Neural progenitor cell (in vitro differentiated cells): ENCODE results near the gene UQCR11. TPM values are rescaled to one million over a fixed set of nuclear protein-coding genes. Genes with fewer than 3 reads are reported as not detected.

Experiments used
- DNase-seq: peaks from one replicate; pipeline ENCODE4 v3.0.0-alpha.2; 2016; ENCODE audit warnings: low spot score
- H2AFZ ChIP-seq: fragments of 200-600 bp; sonication (generic); replicated peaks from 2 replicates; pipeline ENCODE4 v1.6.1; 2016; ENCODE audit warnings: antibody characterized with exemption
- H3F3A ChIP-seq: fragments of 200-600 bp; sonication (generic); 2 replicates; pipeline ENCODE4 v1.6.1; 2016; ENCODE audit warnings: antibody characterized with exemption, low read depth
- H3K27ac ChIP-seq: fragments of 200-600 bp; sonication (generic); 2 replicates; pipeline ENCODE4 v1.5.1; 2016; ENCODE audit warnings: mild to moderate bottlenecking
- H3K27me3 ChIP-seq: fragments of 200-600 bp; sonication (generic); 2 replicates; pipeline ENCODE4 v1.6.1; 2016; ENCODE audit warnings: mild to moderate bottlenecking, moderate library complexity
- H3K36me3 ChIP-seq: fragments of 200-600 bp; sonication (generic); 2 replicates; pipeline ENCODE4 v1.5.1; 2016
- H3K4me1 ChIP-seq: fragments of 200-600 bp; sonication (generic); 2 replicates; pipeline ENCODE4 v1.6.1; 2016; ENCODE audit warnings: mixed run types
- H3K4me2 ChIP-seq: fragments of 200-600 bp; sonication (generic); 2 replicates; pipeline ENCODE4 v1.6.1; 2016
- H3K4me3 ChIP-seq: fragments of 200-600 bp; sonication (generic); 2 replicates; pipeline ENCODE4 v1.5.1; 2016
- H3K79me2 ChIP-seq: fragments of 200-600 bp; sonication (generic); 2 replicates; pipeline ENCODE4 v1.6.1; 2016; ENCODE audit warnings: low read depth
- H3K9ac ChIP-seq: fragments of 200-600 bp; sonication (generic); 2 replicates; pipeline ENCODE4 v1.6.1; 2016
- H3K9me3 ChIP-seq: fragments of 200-600 bp; sonication (generic); 2 replicates; pipeline ENCODE4 v1.5.1; 2016; ENCODE audit warnings: low read depth
- H4K20me1 ChIP-seq: fragments of 200-600 bp; sonication (generic); 2 replicates; pipeline ENCODE4 v1.6.1; 2016; ENCODE audit warnings: low read depth
- H3K27ac Mint-ChIP-seq: 3 replicates; pipeline ENCODE4 v1.8.0; 2021; ENCODE audit warnings: mixed read lengths
- H3K27me3 Mint-ChIP-seq: 2 replicates; pipeline ENCODE4 v1.8.0; 2022; ENCODE audit warnings: low read depth, mild to moderate bottlenecking, inconsistent platforms, moderate library complexity, mixed read lengths; ENCODE audit not compliant: insufficient read depth
- H3K36me3 Mint-ChIP-seq: 3 replicates; pipeline ENCODE4 v1.8.0; 2021; ENCODE audit warnings: mixed read lengths
- H3K4me1 Mint-ChIP-seq: 3 replicates; pipeline ENCODE4 v1.8.0; 2021; ENCODE audit warnings: mixed read lengths
- H3K4me3 Mint-ChIP-seq: 3 replicates; pipeline ENCODE4 v1.8.0; 2021; ENCODE audit warnings: mild to moderate bottlenecking, moderate library complexity, mixed read lengths
- H3K9me3 Mint-ChIP-seq: 3 replicates; pipeline ENCODE4 v1.8.0; 2020; ENCODE audit warnings: mixed read lengths
- CTCF ChIP-seq: fragments of 200-600 bp; sonication (generic); IDR thresholded peaks from 2 replicates; pipeline ENCODE4 v1.5.1; 2017; ENCODE audit warnings: antibody characterized with exemption, mild to moderate bottlenecking
- EZH2 ChIP-seq: fragments of 200-600 bp; sonication (generic); IDR thresholded peaks from 2 replicates; pipeline ENCODE4 v1.6.1; 2017; ENCODE audit warnings: antibody characterized with exemption, mild to moderate bottlenecking, moderate library complexity
- EZH2phosphoT487 ChIP-seq: fragments of 200-600 bp; sonication (generic); IDR thresholded peaks from 2 replicates; pipeline ENCODE4 v1.6.1; 2017; ENCODE audit warnings: antibody characterized with exemption
- total RNA-seq: library from RNA; depleted of rRNA; stranded (reverse); fragments of >200 nt; gene quantifications from 2 replicates; pipeline ENCODE4 v1.2.3, GENCODE V29; 2015; ENCODE audit warnings: low replicate concordance

The UQCR11 gene
- total RNA-seq, 1 donor from 2014 or later: 37.4 TPM

DNA sequence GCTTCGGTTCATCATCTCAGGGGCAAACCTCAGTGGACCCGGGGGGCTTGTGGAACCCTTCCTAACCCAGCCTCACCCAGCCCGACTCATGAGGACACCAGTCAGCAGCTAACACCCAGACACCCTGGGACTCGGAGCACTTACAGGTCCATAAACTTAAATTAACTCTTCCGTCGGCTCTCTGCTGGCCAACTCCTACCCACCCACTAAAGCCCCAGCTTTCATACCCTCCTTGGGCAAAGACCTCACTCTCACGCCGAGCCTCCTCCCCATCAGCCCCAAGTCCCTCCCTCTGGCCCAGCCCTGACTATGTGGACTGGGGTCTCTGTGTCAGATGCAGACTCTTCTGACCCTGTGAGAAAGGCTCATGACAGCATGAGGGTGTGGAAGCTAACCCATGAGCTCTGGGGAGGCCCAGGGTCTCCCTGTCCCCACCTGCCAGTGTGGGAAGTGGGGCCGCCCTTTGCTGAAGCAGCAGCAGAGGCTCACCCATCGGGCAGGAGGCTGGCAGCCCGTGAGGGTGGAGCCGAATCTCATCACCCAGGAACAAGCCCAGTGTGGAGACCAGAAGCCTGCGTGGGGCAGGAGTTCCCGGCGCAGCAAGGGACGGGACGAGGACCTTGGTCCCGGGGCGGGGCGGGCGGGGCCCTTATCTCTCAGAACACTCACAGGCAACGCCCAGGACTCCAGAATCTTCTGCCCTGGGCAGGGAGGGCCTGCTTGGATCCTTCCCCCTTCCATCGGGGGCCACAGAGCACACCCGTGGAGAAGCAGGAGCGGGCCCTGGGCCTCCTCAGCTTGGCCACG is 27.4 kb upstream of the UQCR11 start:
- H3K9ac ChIP-seq: no peak overlapping the region
- Mint-ChIP-seq H3K27me3 (peaks cover 7% of the 10 kb centered on the region), H3K27ac (no peak overlapping the region), H3K36me3 (peaks cover 14% of the 10 kb centered on the region), H3K9me3 (peaks cover 2% of the 10 kb centered on the region), H3K4me1 (no peaks in the 10 kb centered on the region), H3K4me3 (peak overlapping the region; percentile 55)
- DNase-seq: no peak
- H3F3A ChIP-seq: peaks cover 3% of the 10 kb centered on the region
- H3K4me1 ChIP-seq: no peaks in the 10 kb centered on the region
- H3K27ac ChIP-seq: no peak overlapping the region
- H3K79me2 ChIP-seq: peaks cover 84% of the 10 kb centered on the region
- TF ChIP-seq CTCF (no peak), EZH2phosphoT487 (no peak), EZH2 (no peak)
- peaks cover 87% of the 10 kb centered on the region for H4K20me1 ChIP-seq
- H3K4me2 ChIP-seq: no peak overlapping the region
- H3K27me3 ChIP-seq: no peaks in the 10 kb centered on the region
- no peaks in the 10 kb centered on the region for H3K36me3 ChIP-seq
- H3K4me3 ChIP-seq: no peak overlapping the region
- H3K9me3 ChIP-seq: no peaks in the 10 kb centered on the region
- H2AFZ ChIP-seq: no peak overlapping the region

DNA sequence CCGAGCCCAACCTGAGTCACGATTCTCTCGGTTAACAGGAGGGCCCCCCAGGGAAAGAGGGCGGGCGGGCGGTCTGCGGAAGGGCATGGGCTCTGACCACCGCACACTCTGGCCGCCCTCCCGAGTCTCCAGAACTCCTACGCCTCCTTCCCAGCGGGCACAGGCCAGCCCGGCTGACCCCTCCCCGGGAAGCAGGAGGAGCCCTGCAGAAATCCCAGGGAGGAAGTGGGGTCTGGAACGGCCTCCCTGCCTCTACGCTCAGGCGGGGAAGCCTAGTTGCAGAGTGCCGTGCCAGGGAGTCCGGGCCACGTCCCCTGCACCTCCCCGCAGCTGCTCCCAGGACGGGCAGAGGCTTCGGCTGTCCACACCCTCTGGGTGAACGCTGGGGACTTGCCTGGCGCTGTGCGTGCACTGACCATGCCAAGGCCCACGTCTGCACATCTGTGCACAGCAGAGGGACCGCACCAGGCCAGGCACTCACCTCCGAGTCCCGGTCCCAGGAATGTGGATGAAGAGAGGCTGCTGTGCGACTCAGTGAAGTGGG is 26.4 kb upstream of the UQCR11 start:
- H3K4me1 Mint-ChIP-seq: no peaks in the 10 kb centered on the region
- peaks cover 2% of the 10 kb centered on the region for H3K9me3 Mint-ChIP-seq
- peaks cover 4% of the 10 kb centered on the region for H3K27me3 Mint-ChIP-seq
- Histone ChIP-seq H3K36me3 (no peaks in the 10 kb centered on the region), H3K4me1 (no peaks in the 10 kb centered on the region), H3K79me2 (peaks cover 74% of the 10 kb centered on the region), H3K27me3 (no peaks in the 10 kb centered on the region), H3K27ac (no peak overlapping the region), H3F3A (peaks cover 3% of the 10 kb centered on the region), H3K9me3 (no peaks in the 10 kb centered on the region), H2AFZ (no peak overlapping the region), H4K20me1 (peaks cover 79% of the 10 kb centered on the region), H3K9ac (no peak overlapping the region), H3K4me2 (no peak overlapping the region), H3K4me3 (no peak overlapping the region)
- no peak for TF ChIP-seq EZH2
- TF ChIP-seq EZH2phosphoT487: no peak
- TF ChIP-seq CTCF: no peak
- no peak for DNase-seq
- H3K4me3 Mint-ChIP-seq: no peak overlapping the region
- H3K27ac Mint-ChIP-seq: no peak overlapping the region
- peaks cover 13% of the 10 kb centered on the region for H3K36me3 Mint-ChIP-seq

- Mint-ChIP-seq H3K4me1 (peaks cover 2% of the 10 kb centered on the region), H3K4me3 (no peak overlapping the region), H3K27ac (no peak overlapping the region), H3K36me3 (peaks cover 15% of the 10 kb centered on the region), H3K9me3 (no peaks in the 10 kb centered on the region), H3K27me3 (peaks cover 4% of the 10 kb centered on the region)
- Histone ChIP-seq H3K36me3 (no peaks in the 10 kb centered on the region), H3K27me3 (no peaks in the 10 kb centered on the region), H3K9me3 (no peaks in the 10 kb centered on the region), H3K79me2 (peaks cover 66% of the 10 kb centered on the region), H3K27ac (no peak overlapping the region), H3K9ac (no peak overlapping the region), H4K20me1 (peaks cover 78% of the 10 kb centered on the region), H3F3A (peaks cover 3% of the 10 kb centered on the region), H3K4me2 (no peak overlapping the region), H3K4me3 (no peak overlapping the region), H2AFZ (no peak overlapping the region), H3K4me1 (no peaks in the 10 kb centered on the region)
- no peak for TF ChIP-seq CTCF
- no peak for TF ChIP-seq EZH2phosphoT487
- no peak for DNase-seq
Observed at GRCh38 chr19:1630811-1631210, 25.5 kb upstream of the UQCR11 start.
